Upper lobe of left lung (tissue), 4 donors: Measurements from ENCODE around the gene THBS3.

ENCODE experiments used
- CTCF ChIP-seq, 6 experiments: fragments of 450-650 bp in 4 of 6; fragments of 200-600 bp in 2 of 6; sonication (generic) in 2 of 6; IDR thresholded peaks; one replicate each; pipeline ENCODE4 v1.5.1; 2016 to 2019; ENCODE audit warnings: antibody characterized with exemption in 6 of 6
- EP300 ChIP-seq, 4 donors: sonication (generic); formaldehyde crosslinking; IDR thresholded peaks; one replicate each; pipeline ENCODE4 v1.5.1; 2017; ENCODE audit warnings: antibody characterized with exemption in 4 of 4, control low read depth in 2 of 4
- POLR2A ChIP-seq, 4 donors: fragments of 450-650 bp; IDR thresholded peaks; one replicate each; pipeline ENCODE4 v1.5.1; 2016 to 2017; ENCODE audit warnings: antibody characterized with exemption in 4 of 4, mild to moderate bottlenecking in 2 of 4

GRCh38 chr1:155219592-155220031 is 11.9 kb upstream of the THBS3 start:
- TF ChIP-seq CTCF (IDR thresholded peaks at IDR 0.05) (no peak), POLR2A (IDR thresholded peaks at IDR 0.05) (no peak), EP300 (IDR thresholded peaks at IDR 0.05) (no peak)
